ENCODE results near the gene ROBO2. TPM values are rescaled to one million over a fixed set of nuclear protein-coding genes. Genes with fewer than 3 reads are reported as not detected.

ROBO2 gene
- polyA plus RNA-seq, 1 of the 3 experiments (the other 2 are of a cell fraction) = not detected

- no peaks in the 10 kb centered on the region for H3K9me3 ChIP-seq
- no peaks in the 10 kb centered on the region for H3K36me3 ChIP-seq (replicated peaks in 1 of 2; ENCODE audit: control insufficient read depth in 1 of 2, insufficient read depth in 2 of 2, low read length in 1 of 2)
- H3K9ac ChIP-seq = no peak overlapping the region
- H3K27ac ChIP-seq (ENCODE audit: low read depth in 2 of 2, low read length in 1 of 2) = no peak overlapping the region
- ChIA-PET POLR2A (no interaction called here), CTCF (no interaction called here)
- H4K20me1 ChIP-seq (ENCODE audit: insufficient read depth) = no peaks in the 10 kb centered on the region
- H3K79me2 ChIP-seq (ENCODE audit: insufficient read depth) = no peaks in the 10 kb centered on the region
- no peaks in the 10 kb centered on the region; a peak in 1 of 4 replicates for H3K4me1 ChIP-seq (ENCODE audit: control insufficient read depth in 1 of 2, insufficient read depth in 2 of 2, low read depth in 1 of 2, low read length in 1 of 2)
- H3K27me3 ChIP-seq (ENCODE audit: insufficient read depth) = no peaks in the 10 kb centered on the region
- WGBS (ENCODE audit: low lambda C conversion rate) = 62% methylated on average over 2 of the region's 2 CpGs
- H2AFZ ChIP-seq (ENCODE audit: low read depth) = no peak overlapping the region
- H3K9me2 ChIP-seq = no peaks in the 10 kb centered on the region
- peaks cover 2% of the 10 kb centered on the region for H3F3A ChIP-seq (replicated peaks; ENCODE audit: insufficient read depth)
- H3K4me3 ChIP-seq (ENCODE audit: low read depth in 2 of 2, low read length in 1 of 2) = no peak overlapping the region
- H3K4me2 ChIP-seq = no peak overlapping the region
- DNase-seq = no peak
- no peak for TF ChIP-seq GATA2 (CRISPR knock-in tag; IDR thresholded peaks at IDR 0.05)
- no peak for TF ChIP-seq ZBTB33 (IDR thresholded peaks at IDR 0.05; ENCODE audit: borderline replicate concordance, low read depth)
- no peak for TF ChIP-seq NFIC (IDR thresholded peaks at IDR 0.05; ENCODE audit: borderline replicate concordance)
- no peak for TF ChIP-seq FOSL2 (IDR thresholded peaks at IDR 0.05; ENCODE audit: borderline replicate concordance, low read depth)
- TF ChIP-seq FOXJ3 (CRISPR knock-in tag; IDR thresholded peaks at IDR 0.05) = no peak
- no peak for TF ChIP-seq NRF1 (IDR thresholded peaks at IDR 0.05; ENCODE audit: low read depth, low read length)
- TF ChIP-seq USF1 (IDR thresholded peaks at IDR 0.05; ENCODE audit: borderline replicate concordance, low read depth) = no peak
- no peak for TF ChIP-seq GABPA (IDR thresholded peaks at IDR 0.05; ENCODE audit: low read depth)
- no peak for TF ChIP-seq IRF3 (IDR thresholded peaks at IDR 0.05; ENCODE audit: low read depth, low read length)
- no peak for TF ChIP-seq TEAD4 (IDR thresholded peaks at IDR 0.05; ENCODE audit: borderline replicate concordance, insufficient read depth)
- TF ChIP-seq CTCF (IDR thresholded peaks at IDR 0.05) = no peak
- TF ChIP-seq RAD21 (IDR thresholded peaks at IDR 0.05; ENCODE audit: low read length) = no peak
- no peak for TF ChIP-seq SIN3A (IDR thresholded peaks at IDR 0.05; ENCODE audit: borderline replicate concordance, low read depth, low read length)
Observed at GRCh38 chr3:77595371-77595870, 555.5 kb downstream of the ROBO2 start.

Data from SK-N-SH (cell line).